ENCODE data around the gene RIMKLB. TPM values are rescaled to one million over a fixed set of nuclear protein-coding genes. Genes with fewer than 3 reads are reported as not detected.

RIMKLB gene
- total and polyA plus RNA-seq, 2 donors (not counting 1 experiment from before 2014, with no cell fraction given): 13.0 to 22.3 TPM

GRCh38 chr12:8685051-8685450 is 12.7 kb upstream of the RIMKLB start:
- no peaks in the 10 kb centered on the region for H3K79me2 ChIP-seq (ENCODE audit: control insufficient read depth, insufficient read depth, low read length)
- H3K4me1 ChIP-seq (ENCODE audit: control insufficient read depth, extremely low read depth, insufficient read depth, low read length): peaks cover 2% of the 10 kb centered on the region
- no peak overlapping the region for H3K4me3 ChIP-seq (replicated peaks in 1 of 4; ENCODE audit: control extremely low read depth in 1 of 4, insufficient read depth in 1 of 4, low read depth in 3 of 4, low read length in 4 of 4)
- no peaks in the 10 kb centered on the region for H3K9me3 ChIP-seq (ENCODE audit: control insufficient read depth, insufficient read depth, low read depth, low read length)
- H3K27me3 ChIP-seq (ENCODE audit: control insufficient read depth, insufficient read depth, low read length): no peaks in the 10 kb centered on the region
- TF ChIP-seq CTCF (conservative IDR thresholded peaks at IDR 0.05 in 1 of 2, IDR thresholded peaks at IDR 0.05 in 1 of 2; ENCODE audit: low read depth in 1 of 2, low read length in 2 of 2): no peak
- TF ChIP-seq EZH2 (IDR thresholded peaks at IDR 0.05; ENCODE audit: low read length, missing control alignments): no peak
- no peak overlapping the region for H3K27ac ChIP-seq (ENCODE audit: insufficient read depth, low read length)
- H2AFZ ChIP-seq (ENCODE audit: low read length): no peak overlapping the region
- no peak for DNase-seq (ENCODE audit: low read depth in 2 of 2)
- H3K36me3 ChIP-seq (ENCODE audit: control insufficient read depth, insufficient read depth, low read length): no peaks in the 10 kb centered on the region
- H3K4me2 ChIP-seq (ENCODE audit: extremely low read depth, insufficient read depth, low read length): no peak overlapping the region
- no peaks in the 10 kb centered on the region for H4K20me1 ChIP-seq (ENCODE audit: control insufficient read depth, extremely low read depth, insufficient read depth, low read length)
- H3K9ac ChIP-seq (ENCODE audit: insufficient read depth, low read length): no peak overlapping the region

GRCh38 chr12:8687846-8688601 is 9.8 kb upstream of the RIMKLB start:
- no peaks in the 10 kb centered on the region for H3K79me2 ChIP-seq (ENCODE audit: control insufficient read depth, insufficient read depth, low read length)
- H3K4me2 ChIP-seq (ENCODE audit: extremely low read depth, insufficient read depth, low read length): peak overlapping the region; percentile 39
- peaks cover 2% of the 10 kb centered on the region for H3K4me1 ChIP-seq (ENCODE audit: control insufficient read depth, extremely low read depth, insufficient read depth, low read length)
- H4K20me1 ChIP-seq (ENCODE audit: control insufficient read depth, extremely low read depth, insufficient read depth, low read length): no peaks in the 10 kb centered on the region
- no peaks in the 10 kb centered on the region for H3K27me3 ChIP-seq (ENCODE audit: control insufficient read depth, insufficient read depth, low read length)
- DNase-seq (ENCODE audit: low read depth in 2 of 2): peak; percentile 91 to 97
- H3K4me3 ChIP-seq (replicated peaks in 1 of 4; ENCODE audit: control extremely low read depth in 1 of 4, insufficient read depth in 1 of 4, low read depth in 3 of 4, low read length in 4 of 4): peak overlapping the region in 1 of 4 experiments; percentile 29
- no peak overlapping the region for H3K27ac ChIP-seq (ENCODE audit: insufficient read depth, low read length)
- H2AFZ ChIP-seq (ENCODE audit: low read length): no peak overlapping the region
- no peak overlapping the region for H3K9ac ChIP-seq (ENCODE audit: insufficient read depth, low read length)
- H3K36me3 ChIP-seq (ENCODE audit: control insufficient read depth, insufficient read depth, low read length): no peaks in the 10 kb centered on the region
- no peaks in the 10 kb centered on the region for H3K9me3 ChIP-seq (ENCODE audit: control insufficient read depth, insufficient read depth, low read depth, low read length)
- TF ChIP-seq EZH2 (IDR thresholded peaks at IDR 0.05; ENCODE audit: low read length, missing control alignments) (no peak), CTCF (conservative IDR thresholded peaks at IDR 0.05 in 1 of 2, IDR thresholded peaks at IDR 0.05 in 1 of 2; ENCODE audit: low read depth in 1 of 2, low read length in 2 of 2) (no peak)

- no peak for DNase-seq (ENCODE audit: low read depth in 2 of 2)
- Histone ChIP-seq H3K9me3 (ENCODE audit: control insufficient read depth, insufficient read depth, low read depth, low read length) (no peaks in the 10 kb centered on the region), H3K79me2 (ENCODE audit: control insufficient read depth, insufficient read depth, low read length) (no peaks in the 10 kb centered on the region), H4K20me1 (ENCODE audit: control insufficient read depth, extremely low read depth, insufficient read depth, low read length) (no peaks in the 10 kb centered on the region), H3K4me1 (ENCODE audit: control insufficient read depth, extremely low read depth, insufficient read depth, low read length) (peaks cover 2% of the 10 kb centered on the region), H2AFZ (ENCODE audit: low read length) (no peak overlapping the region), H3K4me2 (ENCODE audit: extremely low read depth, insufficient read depth, low read length) (no peak overlapping the region), H3K9ac (ENCODE audit: insufficient read depth, low read length) (no peak overlapping the region), H3K36me3 (ENCODE audit: control insufficient read depth, insufficient read depth, low read length) (no peaks in the 10 kb centered on the region), H3K4me3 (replicated peaks in 1 of 4; ENCODE audit: control extremely low read depth in 1 of 4, insufficient read depth in 1 of 4, low read depth in 3 of 4, low read length in 4 of 4) (no peak overlapping the region), H3K27ac (ENCODE audit: insufficient read depth, low read length) (no peak overlapping the region), H3K27me3 (ENCODE audit: control insufficient read depth, insufficient read depth, low read length) (no peaks in the 10 kb centered on the region)
- TF ChIP-seq CTCF (conservative IDR thresholded peaks at IDR 0.05 in 1 of 2, IDR thresholded peaks at IDR 0.05 in 1 of 2; ENCODE audit: low read depth in 1 of 2, low read length in 2 of 2): no peak
- TF ChIP-seq EZH2 (IDR thresholded peaks at IDR 0.05; ENCODE audit: low read length, missing control alignments): no peak
These were observed 8.1 kb upstream of the RIMKLB start for GRCh38 chr12:8689681-8690080.

All from fibroblast of lung (primary cell).